A549 (cell line): ENCODE measurements around the gene NARS2. TPM values are rescaled to one million over a fixed set of nuclear protein-coding genes. Genes with fewer than 3 reads are reported as not detected.

Source experiments
- ATAC-seq, 2 experiments: fragments of 200-7000 bp in 1 of 2; fragments of >200 bp in 1 of 2; cut with Nextera tagmentation in 1 of 2; cut with Tn5 transposase in 1 of 2; 3 replicates each; pipeline versions ENCODE4 v1.8.0 to v1.9.1; 2018 to 2020; ENCODE audit warnings: mild to moderate bottlenecking in 1 of 2, moderate library complexity in 1 of 2
- CTCF ChIA-PET: fragments of 300-600 bp; sonication (Branson Sonifier 250); formaldehyde crosslinking; extraction: SDS; loops from one replicate; lab custom pipeline; 2021; ENCODE audit warnings: antibody characterized with exemption, inconsistent platforms; lab: Yijun Ruan, JAX
- POLR2A ChIA-PET: fragments of 350-600 bp; formaldehyde crosslinking; extraction: SDS; loops from one replicate; lab custom pipeline; 2021; ENCODE audit warnings: antibody characterized with exemption, inconsistent platforms; lab: Yijun Ruan, JAX
- DNase-seq, 2 experiments: peaks; one replicate each; pipeline versions ENCODE4 v3.0.0 to v3.0.0-alpha.2; 2011 to 2016; ENCODE audit warnings: low read depth in 1 of 2, low spot score in 1 of 2
- FAIRE-seq: peaks from 2 replicates; lab custom pipeline; 2011; peaks lifted over from hg19 to GRCh38; lab: Jason Lieb, UNC
- H3K27ac ChIP-seq, 2 experiments: fragments of >200 bp; sonication (Bioruptor Twin); formaldehyde crosslinking; 3 replicates each; pipeline ENCODE4 v1.5.1; 2016 to 2017
- H3K4me1 ChIP-seq: fragments of >200 bp; sonication (Bioruptor Twin); formaldehyde crosslinking; 3 replicates; pipeline ENCODE4 v1.6.1; 2016
- H3K4me2 ChIP-seq: fragments of >200 bp; sonication (Bioruptor Twin); formaldehyde crosslinking; 3 replicates; pipeline ENCODE4 v1.6.1; 2016
- H3K4me3 ChIP-seq: fragments of >200 bp; sonication (Bioruptor Twin); formaldehyde crosslinking; 3 replicates; pipeline ENCODE4 v1.5.1; 2016
- H3K9me3 ChIP-seq: fragments of >200 bp; sonication (Bioruptor Twin); formaldehyde crosslinking; 3 replicates; pipeline ENCODE4 v1.6.1; 2016
- CBX8 ChIP-seq: fragments of 200-600 bp; sonication (generic); IDR thresholded peaks from 2 replicates; pipeline ENCODE4 v1.6.1; 2016
- EHMT2 ChIP-seq: fragments of 200-600 bp; sonication (generic); IDR thresholded peaks from 2 replicates; pipeline ENCODE4 v1.6.1; 2016; ENCODE audit warnings: antibody characterized with exemption, low read depth, mild to moderate bottlenecking, moderate library complexity
- EP300 ChIP-seq, 2 experiments: fragments of >200 bp; sonication (Bioruptor Twin); formaldehyde crosslinking; IDR thresholded peaks; 2 replicates in 1 of 2; 3 replicates in 1 of 2; pipeline ENCODE4 v1.6.1; 2016 to 2017
- GATA3 ChIP-seq: IDR thresholded peaks from 2 replicates; pipeline ENCODE4 v1.6.1; 2012; ENCODE audit warnings: borderline replicate concordance
- HEYL ChIP-seq: fragments of 250-450 bp; sonication (Bioruptor Pico); IDR thresholded peaks from 2 replicates; pipeline ENCODE4 v1.8.0; 2021; ENCODE audit warnings: mild to moderate bottlenecking, moderate library complexity
- HOXB13 ChIP-seq: fragments of 250-450 bp; sonication (Bioruptor Pico); IDR thresholded peaks from 2 replicates; pipeline ENCODE4 v1.5.0; 2020; ENCODE audit warnings: low read depth, mild to moderate bottlenecking, moderate library complexity
- JUNB ChIP-seq: fragments of >200 bp; sonication (Bioruptor Twin); formaldehyde crosslinking; IDR thresholded peaks from 2 replicates; pipeline ENCODE4 v1.6.1; 2016
- KDM5A ChIP-seq: fragments of 200-600 bp; sonication (generic); IDR thresholded peaks from 2 replicates; pipeline ENCODE4 v1.6.1; 2016; ENCODE audit warnings: antibody characterized with exemption, mild to moderate bottlenecking
- MYC ChIP-seq: IDR thresholded peaks from 2 replicates; pipeline ENCODE4 v1.6.1; 2012; ENCODE audit warnings: mild to moderate bottlenecking, inconsistent platforms, low read length, improper control_type of control experiment, borderline replicate concordance
- NFE2L2 ChIP-seq: fragments of 150-350 bp; conservative IDR thresholded peaks from 2 replicates; pipeline ENCODE4 v1.6.1; 2014; ENCODE audit warnings: low read length
- NPAS2 ChIP-seq: fragments of 250-450 bp; sonication (Bioruptor Pico); IDR thresholded peaks from 2 replicates; pipeline ENCODE4 v1.8.0; 2022; ENCODE audit warnings: mild to moderate bottlenecking, moderate library complexity, borderline replicate concordance
- NR3C1 ChIP-seq: fragments of >200 bp; sonication (Bioruptor Twin); formaldehyde crosslinking; IDR thresholded peaks from 3 replicates; pipeline ENCODE4 v1.6.1; 2017
- POLR2AphosphoS2 ChIP-seq: conservative IDR thresholded peaks from 2 replicates; pipeline ENCODE4 v1.6.1; 2012; ENCODE audit warnings: low read length, improper control_type of control experiment, inconsistent platforms
- RAD21 ChIP-seq, 2 experiments: fragments of >200 bp in 1 of 2; sonication (Bioruptor Twin) in 1 of 2; formaldehyde crosslinking in 1 of 2; IDR thresholded peaks in 1 of 2; conservative IDR thresholded peaks in 1 of 2; 2 replicates in 1 of 2; 3 replicates in 1 of 2; pipeline ENCODE4 v1.6.1; 2012 to 2018; ENCODE audit warnings: inconsistent platforms in 1 of 2
- RNF2 ChIP-seq: fragments of 200-600 bp; sonication (generic); IDR thresholded peaks from 2 replicates; pipeline ENCODE4 v1.6.1; 2016; ENCODE audit warnings: low read depth, mild to moderate bottlenecking, antibody characterized with exemption, moderate library complexity, borderline replicate concordance
- SMC3 ChIP-seq: fragments of >200 bp; sonication (Bioruptor Twin); formaldehyde crosslinking; IDR thresholded peaks from 3 replicates; pipeline ENCODE4 v1.6.1; 2018; ENCODE audit warnings: inconsistent platforms
- WGBS: methylation state at CpG from one replicate; pipeline ENCODE4 v1.1.6; 2017; ENCODE audit errors: missing lambda C conversion rate; 5-methylcytosine and 5-hydroxymethylcytosine counted together
- polyA plus RNA-seq, 4 experiments: library from polyadenylated mRNA; depleted of rRNA in 3 of 4; stranded (reverse); fragments of >200 nt; fragmentation: RNase III in 1 of 4; extraction: RNeasy Plus Mini Kit Qiagen cat#74134 plus additional on column Dnase treatment in 1 of 4; gene quantifications; 2 replicates in 3 of 4; 3 replicates in 1 of 4; pipeline ENCODE4 v1.2.3, GENCODE V29; 2011 to 2017
- TF ChIP-seq, protein P1 (sequence below): fragments of >200 bp; sonication (Bioruptor Twin); formaldehyde crosslinking; IDR thresholded peaks from 3 replicates; pipeline ENCODE4 v1.5.1; 2016
- TF ChIP-seq, protein P2 (sequence below): fragments of >200 bp; sonication (Bioruptor Twin); formaldehyde crosslinking; IDR thresholded peaks from 2 replicates; pipeline ENCODE4 v1.6.1; 2016
- TF ChIP-seq, protein P3 (sequence below): IDR thresholded peaks from 2 replicates; pipeline ENCODE4 v1.6.1; 2012
- TF ChIP-seq, protein P4 (sequence below): fragments of 450-650 bp; IDR thresholded peaks from 2 replicates; pipeline ENCODE4 v1.6.1; 2014; ENCODE audit warnings: antibody characterized with exemption
- TF ChIP-seq, protein P5 (sequence below): fragments of 200-600 bp; sonication (generic); IDR thresholded peaks from 2 replicates; pipeline ENCODE4 v1.6.1; 2016; ENCODE audit warnings: antibody characterized with exemption, mild to moderate bottlenecking, moderate library complexity

Gene NARS2
- polyA plus RNA-seq, 2 of the 4 experiments (the other 2 are of a cell fraction) = 29.7 to 57.7 TPM

DNA sequence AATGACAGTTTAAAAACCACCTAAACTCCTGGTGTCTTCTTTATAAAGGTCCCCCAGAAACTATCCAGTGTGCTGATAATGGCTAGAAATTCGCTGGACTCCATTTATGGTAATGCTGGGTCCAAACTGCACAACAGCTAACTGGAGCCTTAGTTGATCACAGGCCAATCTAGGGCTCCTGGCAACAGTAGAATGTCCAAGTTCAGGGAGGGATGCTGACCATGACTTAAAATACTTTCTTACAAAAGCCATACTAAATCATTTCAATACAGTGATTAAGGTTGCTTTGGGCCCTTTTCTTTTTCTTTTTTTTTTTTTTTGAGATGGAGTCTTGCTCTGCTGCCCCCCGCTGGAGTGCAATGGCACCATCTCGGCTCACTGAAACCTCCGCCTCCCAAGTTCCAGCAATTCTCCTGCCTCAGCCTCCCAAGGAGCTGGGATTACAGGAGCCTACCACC lies 142.6 kb downstream of the NARS2 start:
- H3K27ac ChIP-seq = no peak overlapping the region
- no peak overlapping the region for H3K4me3 ChIP-seq
- CTCF ChIA-PET = interaction anchor here (0.6 to 2.5 kb wide), 8 partner anchors 9 to 686 kb away, joined by 3 to 9 read pairs (median 3); no protein-coding TSS in a partner anchor
- POLR2A ChIA-PET = no interaction called here
- FAIRE-seq = no peak
- peak in 1 of 2 experiments; percentile 20 for DNase-seq
- TF ChIP-seq GATA3 (no peak), KDM5A (no peak), HOXB13 (no peak), RNF2 (no peak), SMC3 (0 out of 3 replicates have a peak, but pooled peaks have one; percentile 30), RAD21 (conservative IDR thresholded peaks at IDR 0.05 in 1 of 2, IDR thresholded peaks at IDR 0.05 in 1 of 2) (peak; percentile 29; a peak in 3 of 5 replicates), EP300 (IDR thresholded peaks at IDR 0.05) (no peak)
- TF ChIP-seq, protein P1, sequence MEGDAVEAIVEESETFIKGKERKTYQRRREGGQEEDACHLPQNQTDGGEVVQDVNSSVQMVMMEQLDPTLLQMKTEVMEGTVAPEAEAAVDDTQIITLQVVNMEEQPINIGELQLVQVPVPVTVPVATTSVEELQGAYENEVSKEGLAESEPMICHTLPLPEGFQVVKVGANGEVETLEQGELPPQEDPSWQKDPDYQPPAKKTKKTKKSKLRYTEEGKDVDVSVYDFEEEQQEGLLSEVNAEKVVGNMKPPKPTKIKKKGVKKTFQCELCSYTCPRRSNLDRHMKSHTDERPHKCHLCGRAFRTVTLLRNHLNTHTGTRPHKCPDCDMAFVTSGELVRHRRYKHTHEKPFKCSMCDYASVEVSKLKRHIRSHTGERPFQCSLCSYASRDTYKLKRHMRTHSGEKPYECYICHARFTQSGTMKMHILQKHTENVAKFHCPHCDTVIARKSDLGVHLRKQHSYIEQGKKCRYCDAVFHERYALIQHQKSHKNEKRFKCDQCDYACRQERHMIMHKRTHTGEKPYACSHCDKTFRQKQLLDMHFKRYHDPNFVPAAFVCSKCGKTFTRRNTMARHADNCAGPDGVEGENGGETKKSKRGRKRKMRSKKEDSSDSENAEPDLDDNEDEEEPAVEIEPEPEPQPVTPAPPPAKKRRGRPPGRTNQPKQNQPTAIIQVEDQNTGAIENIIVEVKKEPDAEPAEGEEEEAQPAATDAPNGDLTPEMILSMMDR = peak; percentile 44
- TF ChIP-seq, all 56 proteins: peak for 3
- WGBS = 68% methylated on average over 4 of the region's 4 CpGs
- Histone ChIP-seq H3K4me2 (no peak overlapping the region), H3K4me1 (no peaks in the 10 kb centered on the region), H3K9me3 (no peaks in the 10 kb centered on the region)
- ATAC-seq = peak in 1 of 2 experiments; percentile 76; a peak in 3 of 6 replicates

DNA sequence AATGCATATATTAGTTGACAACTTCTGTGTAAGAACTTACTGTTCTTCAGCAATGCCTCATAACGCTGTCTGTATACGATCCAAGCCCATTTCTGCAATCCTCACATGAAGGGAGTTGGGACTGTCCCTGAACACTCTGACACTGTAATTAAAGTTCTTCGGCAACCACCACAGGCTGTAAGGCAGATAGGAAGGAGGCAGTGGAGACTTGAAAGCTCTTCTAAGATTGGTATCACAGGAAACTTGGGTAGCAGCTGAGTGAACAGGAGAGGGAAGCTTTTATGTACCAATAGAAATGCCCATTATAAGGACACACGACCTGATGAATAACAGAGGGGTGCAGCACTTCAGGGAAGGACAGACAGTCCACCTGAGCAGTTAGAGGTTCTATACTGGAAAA lies 145.0 kb downstream of the NARS2 start:
- FAIRE-seq (no peak), DNase-seq (no peak), ATAC-seq (no peak)
- CTCF ChIA-PET = interaction anchor here (0.8 to 1.8 kb wide), 7 partner anchors 9 to 280 kb away, joined by 3 to 9 read pairs (median 4); no protein-coding TSS in a partner anchor
- no peak for TF ChIP-seq NFE2L2
- TF ChIP-seq, protein P1 = no peak
- TF ChIP-seq HOXB13 = no peak
- TF ChIP-seq CBX8 = no peak
- TF ChIP-seq NR3C1 = no peak
- TF ChIP-seq, protein P2, sequence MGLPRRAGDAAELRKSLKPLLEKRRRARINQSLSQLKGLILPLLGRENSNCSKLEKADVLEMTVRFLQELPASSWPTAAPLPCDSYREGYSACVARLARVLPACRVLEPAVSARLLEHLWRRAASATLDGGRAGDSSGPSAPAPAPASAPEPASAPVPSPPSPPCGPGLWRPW = no peak
- TF ChIP-seq, protein P3, sequence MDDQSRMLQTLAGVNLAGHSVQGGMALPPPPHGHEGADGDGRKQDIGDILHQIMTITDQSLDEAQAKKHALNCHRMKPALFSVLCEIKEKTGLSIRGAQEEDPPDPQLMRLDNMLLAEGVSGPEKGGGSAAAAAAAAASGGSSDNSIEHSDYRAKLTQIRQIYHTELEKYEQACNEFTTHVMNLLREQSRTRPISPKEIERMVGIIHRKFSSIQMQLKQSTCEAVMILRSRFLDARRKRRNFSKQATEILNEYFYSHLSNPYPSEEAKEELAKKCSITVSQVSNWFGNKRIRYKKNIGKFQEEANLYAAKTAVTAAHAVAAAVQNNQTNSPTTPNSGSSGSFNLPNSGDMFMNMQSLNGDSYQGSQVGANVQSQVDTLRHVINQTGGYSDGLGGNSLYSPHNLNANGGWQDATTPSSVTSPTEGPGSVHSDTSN = no peak
- no peak for TF ChIP-seq RNF2
- TF ChIP-seq EP300 (IDR thresholded peaks at IDR 0.05) = no peak
- TF ChIP-seq HEYL (CRISPR knock-in tag) = no peak
- TF ChIP-seq NPAS2 (CRISPR knock-in tag) = no peak
- TF ChIP-seq, protein P4, sequence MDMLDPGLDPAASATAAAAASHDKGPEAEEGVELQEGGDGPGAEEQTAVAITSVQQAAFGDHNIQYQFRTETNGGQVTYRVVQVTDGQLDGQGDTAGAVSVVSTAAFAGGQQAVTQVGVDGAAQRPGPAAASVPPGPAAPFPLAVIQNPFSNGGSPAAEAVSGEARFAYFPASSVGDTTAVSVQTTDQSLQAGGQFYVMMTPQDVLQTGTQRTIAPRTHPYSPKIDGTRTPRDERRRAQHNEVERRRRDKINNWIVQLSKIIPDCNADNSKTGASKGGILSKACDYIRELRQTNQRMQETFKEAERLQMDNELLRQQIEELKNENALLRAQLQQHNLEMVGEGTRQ = no peak
- no peak for TF ChIP-seq JUNB
- TF ChIP-seq MYC = no peak
- TF ChIP-seq, protein P5, sequence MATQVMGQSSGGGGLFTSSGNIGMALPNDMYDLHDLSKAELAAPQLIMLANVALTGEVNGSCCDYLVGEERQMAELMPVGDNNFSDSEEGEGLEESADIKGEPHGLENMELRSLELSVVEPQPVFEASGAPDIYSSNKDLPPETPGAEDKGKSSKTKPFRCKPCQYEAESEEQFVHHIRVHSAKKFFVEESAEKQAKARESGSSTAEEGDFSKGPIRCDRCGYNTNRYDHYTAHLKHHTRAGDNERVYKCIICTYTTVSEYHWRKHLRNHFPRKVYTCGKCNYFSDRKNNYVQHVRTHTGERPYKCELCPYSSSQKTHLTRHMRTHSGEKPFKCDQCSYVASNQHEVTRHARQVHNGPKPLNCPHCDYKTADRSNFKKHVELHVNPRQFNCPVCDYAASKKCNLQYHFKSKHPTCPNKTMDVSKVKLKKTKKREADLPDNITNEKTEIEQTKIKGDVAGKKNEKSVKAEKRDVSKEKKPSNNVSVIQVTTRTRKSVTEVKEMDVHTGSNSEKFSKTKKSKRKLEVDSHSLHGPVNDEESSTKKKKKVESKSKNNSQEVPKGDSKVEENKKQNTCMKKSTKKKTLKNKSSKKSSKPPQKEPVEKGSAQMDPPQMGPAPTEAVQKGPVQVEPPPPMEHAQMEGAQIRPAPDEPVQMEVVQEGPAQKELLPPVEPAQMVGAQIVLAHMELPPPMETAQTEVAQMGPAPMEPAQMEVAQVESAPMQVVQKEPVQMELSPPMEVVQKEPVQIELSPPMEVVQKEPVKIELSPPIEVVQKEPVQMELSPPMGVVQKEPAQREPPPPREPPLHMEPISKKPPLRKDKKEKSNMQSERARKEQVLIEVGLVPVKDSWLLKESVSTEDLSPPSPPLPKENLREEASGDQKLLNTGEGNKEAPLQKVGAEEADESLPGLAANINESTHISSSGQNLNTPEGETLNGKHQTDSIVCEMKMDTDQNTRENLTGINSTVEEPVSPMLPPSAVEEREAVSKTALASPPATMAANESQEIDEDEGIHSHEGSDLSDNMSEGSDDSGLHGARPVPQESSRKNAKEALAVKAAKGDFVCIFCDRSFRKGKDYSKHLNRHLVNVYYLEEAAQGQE = no peak
- TF ChIP-seq EHMT2 = no peak
- no peak for TF ChIP-seq SMC3
- TF ChIP-seq POLR2AphosphoS2 = no peak
- POLR2A ChIA-PET = no interaction called here
- no peak overlapping the region for H3K27ac ChIP-seq
- no peak overlapping the region for H3K4me3 ChIP-seq
- peaks cover 5% of the 10 kb centered on the region for H3K4me1 ChIP-seq
- WGBS = 93% methylated on average over 4 of the region's 4 CpGs
- no peak overlapping the region for H3K4me2 ChIP-seq
- H3K9me3 ChIP-seq = no peaks in the 10 kb centered on the region
